GM12878 (cell line): Measurements from ENCODE around the gene ENPP1. TPM values are rescaled to one million over a fixed set of nuclear protein-coding genes. Genes with fewer than 3 reads are reported as not detected.

Source experiments
- ATAC-seq: fragments of 200-7000 bp; cut with Tn5 transposase; 3 replicates; pipeline ENCODE4 v1.9.1; 2020; ENCODE audit warnings: mild to moderate bottlenecking, moderate library complexity
- BruUV-seq: library from RNA; stranded (reverse); fragments of 400-500 nt; replicated peaks from 2 replicates; lab custom pipeline; 2021; lab: Mats Ljungman, UMichigan
- CTCF ChIA-PET: fragments of 300-600 bp; sonication (Branson Sonifier 250); formaldehyde crosslinking; extraction: SDS; loops from one replicate; lab custom pipeline; 2021; ENCODE audit warnings: inconsistent platforms; lab: Yijun Ruan, JAX
- POLR2A ChIA-PET: fragments of 350-600 bp; formaldehyde crosslinking; extraction: SDS; loops from one replicate; lab custom pipeline; 2021; ENCODE audit warnings: inconsistent platforms; lab: Charles Lee
- RAD21 ChIA-PET: fragments of 300-600 bp; sonication (Branson Sonifier 250); formaldehyde crosslinking; loops from one replicate; lab custom pipeline; 2023; ENCODE audit warnings: antibody characterized with exemption; ENCODE audit not compliant: unreplicated experiment; lab: Charles Lee
- SMC1A ChIA-PET: fragments of 300-600 bp; sonication (Branson Sonifier 250); formaldehyde crosslinking; loops from one replicate; lab custom pipeline; 2023; ENCODE audit not compliant: unreplicated experiment, uncharacterized antibody; lab: Charles Lee
- DNase-seq: peaks from one replicate; pipeline ENCODE4 v3.0.0-alpha.2; 2011; ENCODE audit warnings: low read depth, low spot score
- FAIRE-seq: peaks from 3 replicates; lab custom pipeline; 2011; peaks lifted over from hg19 to GRCh38; lab: Jason Lieb, UNC
- H2AFZ ChIP-seq: 2 replicates; pipeline ENCODE4 v1.6.0; 2011; ENCODE audit warnings: low read depth, low read length, control low read depth; ENCODE audit not compliant: control insufficient read depth
- H3K27ac ChIP-seq: 2 replicates; pipeline ENCODE4 v1.5.1; 2011; ENCODE audit warnings: control low read depth; ENCODE audit not compliant: control insufficient read depth, insufficient read depth
- H3K27me3 ChIP-seq, 2 experiments: replicated peaks in 1 of 2; 2 replicates each; pipeline versions ENCODE4 v1.6.0 to v1.6.1; 2011; ENCODE audit warnings: low read length in 1 of 2; ENCODE audit not compliant: control insufficient read depth in 2 of 2, insufficient read depth in 2 of 2
- H3K36me3 ChIP-seq, 2 experiments: 2 replicates each; pipeline ENCODE4 v1.5.1; 2011; ENCODE audit warnings: low read length in 1 of 2; ENCODE audit not compliant: control insufficient read depth in 2 of 2, insufficient read depth in 2 of 2
- H3K4me1 ChIP-seq: 2 replicates; pipeline ENCODE4 v1.6.1; 2011; ENCODE audit warnings: mild to moderate bottlenecking, low read length, moderate library complexity, mixed read lengths; ENCODE audit not compliant: control insufficient read depth, insufficient read depth
- H3K4me2 ChIP-seq: 2 replicates; pipeline ENCODE4 v1.6.0; 2011; ENCODE audit warnings: control low read depth; ENCODE audit not compliant: control insufficient read depth, insufficient read depth
- H3K4me3 ChIP-seq: fragments of 200-600 bp; sonication (generic); 2 replicates; pipeline ENCODE4 v1.5.1; 2016
- H3K79me2 ChIP-seq: 2 replicates; pipeline ENCODE4 v1.6.0; 2011; ENCODE audit warnings: low read length; ENCODE audit not compliant: control insufficient read depth, insufficient read depth
- H3K9ac ChIP-seq: 2 replicates; pipeline ENCODE4 v1.8.0; 2011; ENCODE audit warnings: low read length, control low read depth, mixed read lengths; ENCODE audit not compliant: control insufficient read depth, insufficient read depth
- H3K9me3 ChIP-seq: replicated peaks from 3 replicates; pipeline ENCODE4 v1.5.1; 2011; ENCODE audit warnings: mild to moderate bottlenecking, low read length; ENCODE audit not compliant: control insufficient read depth, insufficient read depth
- H4K20me1 ChIP-seq: 2 replicates; pipeline ENCODE4 v1.6.0; 2011; ENCODE audit not compliant: control insufficient read depth, insufficient read depth
- ATF2 ChIP-seq: IDR thresholded peaks from 2 replicates; pipeline ENCODE4 v1.6.1; 2012; ENCODE audit warnings: low read length, inconsistent platforms
- BMI1 ChIP-seq: fragments of 450-650 bp; IDR thresholded peaks from 2 replicates; pipeline ENCODE4 v1.6.1; 2016; ENCODE audit warnings: mild to moderate bottlenecking, moderate library complexity, borderline replicate concordance
- CHD1 ChIP-seq: IDR thresholded peaks from 2 replicates; pipeline ENCODE4 v1.6.1; 2012; ENCODE audit warnings: low read depth, low read length, improper control_type of control experiment
- CREB1 ChIP-seq: IDR thresholded peaks from 2 replicates; pipeline ENCODE4 v1.6.1; 2012; ENCODE audit warnings: low read depth, mild to moderate bottlenecking, inconsistent platforms
- ETV6 ChIP-seq, 2 experiments: fragments of 450-650 bp in 1 of 2; IDR thresholded peaks in 1 of 2; conservative IDR thresholded peaks in 1 of 2; 2 replicates each; pipeline ENCODE4 v1.6.1; 2014; ENCODE audit warnings: antibody characterized with exemption in 1 of 2, borderline replicate concordance in 1 of 2, low read depth in 1 of 2, mild to moderate bottlenecking in 1 of 2, moderate library complexity in 1 of 2
- EZH2 ChIP-seq: IDR thresholded peaks from 2 replicates; pipeline ENCODE4 v1.6.1; 2012; ENCODE audit warnings: low read depth, mild to moderate bottlenecking, control low read depth, inconsistent platforms, low read length, borderline replicate concordance; ENCODE audit not compliant: control insufficient read depth
- FOXM1 ChIP-seq: IDR thresholded peaks from 2 replicates; pipeline ENCODE4 v1.6.1; 2012; ENCODE audit warnings: low read depth, mild to moderate bottlenecking, inconsistent platforms, low read length, moderate library complexity
- HDAC6 ChIP-seq: fragments of 200-600 bp; sonication (generic); IDR thresholded peaks from one replicate; pipeline ENCODE4 v1.8.0; 2017; ENCODE audit warnings: antibody characterized with exemption; ENCODE audit not compliant: unreplicated experiment
- LARP7 ChIP-seq: fragments of 450-650 bp; IDR thresholded peaks from 2 replicates; pipeline ENCODE4 v1.6.1; 2017; ENCODE audit warnings: mild to moderate bottlenecking
- MEF2A ChIP-seq: IDR thresholded peaks from 2 replicates; pipeline ENCODE4 v1.6.1; 2011; ENCODE audit warnings: low read depth, mild to moderate bottlenecking, low read length, moderate library complexity; ENCODE audit not compliant: insufficient read depth
- NFXL1 ChIP-seq: fragments of 450-650 bp; IDR thresholded peaks from 2 replicates; pipeline ENCODE4 v1.6.1; 2017; ENCODE audit warnings: antibody characterized with exemption, mild to moderate bottlenecking, borderline replicate concordance
- NFYB ChIP-seq: IDR thresholded peaks from 2 replicates; pipeline ENCODE4 v1.6.1; 2011; ENCODE audit warnings: low read depth, mild to moderate bottlenecking, low read length, improper control_type of control experiment, moderate library complexity; ENCODE audit not compliant: insufficient read depth
- NRF1 ChIP-seq: conservative IDR thresholded peaks from 2 replicates; pipeline ENCODE4 v1.6.1; 2011; ENCODE audit warnings: mild to moderate bottlenecking, low read depth, low read length, improper control_type of control experiment
- PML ChIP-seq: IDR thresholded peaks from 2 replicates; pipeline ENCODE4 v1.6.1; 2012; ENCODE audit warnings: low read length, inconsistent platforms
- SIN3A ChIP-seq: IDR thresholded peaks from 2 replicates; pipeline ENCODE4 v1.6.1; 2012; ENCODE audit warnings: low read depth, low read length, improper control_type of control experiment
- SREBF2 ChIP-seq: IDR thresholded peaks from 2 replicates; pipeline ENCODE4 v1.6.1; 2012; ENCODE audit warnings: mild to moderate bottlenecking, low read length
- WGBS: methylation state at CpG from one replicate; pipeline ENCODE4 v1.1.6; 2016; ENCODE audit warnings: low lambda C conversion rate; ENCODE audit not compliant: insufficient replicate concordance, insufficient coverage; ENCODE audit errors: missing lambda C conversion rate; 5-methylcytosine and 5-hydroxymethylcytosine counted together
- in situ Hi-C: fragments of 300-500 bp; cut with MboI; formaldehyde crosslinking; loops from 9 replicates; pipeline ENCODE4 v1.14.3; 2018; ENCODE audit warnings: mixed read lengths
- intact Hi-C: fragments of 100-400 bp; cut with micrococcal nuclease; formaldehyde crosslinking; loops from one replicate; pipeline ENCODE4 v1.14.2; 2022; ENCODE audit not compliant: unreplicated experiment
- polyA plus RNA-seq, 11 experiments: library from polyadenylated mRNA; depleted of rRNA in 4 of 11; unstranded in 6 of 11; stranded (reverse) in 5 of 11; fragments of >200 nt; fragmentation: Nextera tagmentation in 4 of 11; fragmentation: Illumina TruSeq in 1 of 11; extraction: Ambion mirVana in 4 of 11; extraction: Trizol in 1 of 11; gene quantifications; 1 replicate in 1 of 11; 2 replicates in 10 of 11; pipeline versions ENCODE4 v1.2.1 to v1.2.3, GENCODE V29; 2011 to 2016; ENCODE audit warnings: inconsistent platforms in 2 of 11, missing spikeins in 2 of 11, low read depth in 1 of 11
- total RNA-seq, 4 experiments: library from RNA; depleted of rRNA in 3 of 4; stranded (reverse); fragments of >200 nt in 3 of 4; fragmentation: Illumina TruSeq in 1 of 4; extraction: Trizol in 1 of 4; gene quantifications; 2 replicates each; pipeline versions ENCODE4 v1.2.1 to v1.2.3, GENCODE V29; 2013 to 2021
- TF ChIP-seq, protein P1 (sequence below): fragments of 450-650 bp; IDR thresholded peaks from 2 replicates; pipeline ENCODE4 v1.6.1; 2018; ENCODE audit warnings: borderline replicate concordance, mild to moderate bottlenecking; ENCODE audit not compliant: partially characterized antibody

The ENPP1 gene
- total and polyA plus RNA-seq, 10 of the 15 experiments (the other 5 are each of a cell fraction or from before 2014, with no cell fraction given), result 0.03 to 0.05 TPM; not detected in 8

GRCh38 chr6:131761762-131762067 is 46.1 kb upstream of the ENPP1 start (continued):
- TF ChIP-seq, protein P1, sequence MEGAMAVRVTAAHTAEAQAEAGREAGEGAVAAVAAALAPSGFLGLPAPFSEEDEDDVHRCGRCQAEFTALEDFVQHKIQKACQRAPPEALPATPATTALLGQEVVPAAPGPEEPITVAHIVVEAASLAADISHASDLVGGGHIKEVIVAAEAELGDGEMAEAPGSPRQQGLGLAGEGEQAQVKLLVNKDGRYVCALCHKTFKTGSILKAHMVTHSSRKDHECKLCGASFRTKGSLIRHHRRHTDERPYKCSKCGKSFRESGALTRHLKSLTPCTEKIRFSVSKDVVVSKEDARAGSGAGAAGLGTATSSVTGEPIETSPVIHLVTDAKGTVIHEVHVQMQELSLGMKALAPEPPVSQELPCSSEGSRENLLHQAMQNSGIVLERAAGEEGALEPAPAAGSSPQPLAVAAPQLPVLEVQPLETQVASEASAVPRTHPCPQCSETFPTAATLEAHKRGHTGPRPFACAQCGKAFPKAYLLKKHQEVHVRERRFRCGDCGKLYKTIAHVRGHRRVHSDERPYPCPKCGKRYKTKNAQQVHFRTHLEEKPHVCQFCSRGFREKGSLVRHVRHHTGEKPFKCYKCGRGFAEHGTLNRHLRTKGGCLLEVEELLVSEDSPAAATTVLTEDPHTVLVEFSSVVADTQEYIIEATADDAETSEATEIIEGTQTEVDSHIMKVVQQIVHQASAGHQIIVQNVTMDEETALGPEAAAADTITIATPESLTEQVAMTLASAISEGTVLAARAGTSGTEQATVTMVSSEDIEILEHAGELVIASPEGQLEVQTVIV, result no peak

DNA sequence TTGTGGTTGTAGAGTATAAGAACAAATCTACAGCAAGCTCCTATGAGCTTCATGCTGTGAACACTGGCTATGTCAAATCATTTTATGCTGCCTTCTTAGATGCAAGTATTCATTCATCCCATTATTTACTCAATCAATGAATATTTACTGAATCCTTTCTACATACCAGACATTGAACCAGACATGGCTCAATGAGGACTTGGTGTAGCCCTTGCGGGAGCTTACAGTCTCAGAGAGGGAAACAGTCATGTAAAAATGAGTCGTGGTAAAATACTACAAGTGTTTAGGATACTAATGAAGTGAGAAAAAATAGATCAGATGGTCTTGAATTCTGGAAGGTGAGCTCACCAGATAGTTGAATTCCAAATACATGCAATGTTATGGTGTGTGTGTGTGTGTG is 44.8 kb upstream of the ENPP1 start:
- CTCF ChIA-PET, result no interaction called here

More for the DNA sequence above, 44.8 kb upstream of the ENPP1 start:
- Histone ChIP-seq H3K36me3 (no peaks in the 10 kb centered on the region), H2AFZ (no peak overlapping the region), H3K9me3 (no peaks in the 10 kb centered on the region), H3K79me2 (no peaks in the 10 kb centered on the region), H3K9ac (no peak overlapping the region), H3K4me2 (no peak overlapping the region), H3K27me3 (no peaks in the 10 kb centered on the region), H3K4me1 (no peaks in the 10 kb centered on the region), H3K4me3 (no peak overlapping the region), H3K27ac (no peak overlapping the region), H4K20me1 (no peaks in the 10 kb centered on the region)
- DNase-seq (no peak), ATAC-seq (no peak), FAIRE-seq (no peak)
- in situ Hi-C loops (no loop called here), intact Hi-C loops (no loop called here)
- ChIA-PET POLR2A (no interaction called here), SMC1A (interaction anchor here (1.0 kb wide), 1 partner anchor 68 kb away, joined by 3 read pairs; no protein-coding TSS in a partner anchor), RAD21 (no interaction called here)
- WGBS, result 26% methylated on average over 2 of the region's 2 CpGs
- BruUV-seq, result no TSS peak
- TF ChIP-seq FOXM1, result no peak
- TF ChIP-seq BMI1, result no peak
- TF ChIP-seq CREB1, result no peak
- no peak for TF ChIP-seq NRF1
- TF ChIP-seq ETV6 (conservative IDR thresholded peaks at IDR 0.05 in 1 of 2, IDR thresholded peaks at IDR 0.05 in 1 of 2; ENCODE audit: borderline replicate concordance in 1 of 2, low read depth in 1 of 2), result no peak
- no peak for TF ChIP-seq CHD1
- TF ChIP-seq NFYB, result no peak
- TF ChIP-seq EZH2, result no peak
- no peak for TF ChIP-seq MEF2A
- TF ChIP-seq LARP7, result no peak
- no peak for TF ChIP-seq PML
- no peak for TF ChIP-seq NFXL1
- no peak for TF ChIP-seq ATF2
- no peak for TF ChIP-seq HDAC6
- no peak for TF ChIP-seq SIN3A
- no peak for TF ChIP-seq SREBF2
